GM12872 (cell line): ENCODE results near the gene AGR3.
A peak's percentile ranks its signal among the peaks of the same experiment; 100 is the strongest.

Source experiments
- TF ChIP-seq, protein P1 (sequence below): IDR thresholded peaks from 3 replicates; pipeline ENCODE4 v1.5.1; 2011; ENCODE audit warnings: low read depth, mild to moderate bottlenecking, low read length, moderate library complexity; ENCODE audit not compliant: insufficient read depth

The AGR3 gene

DNA sequence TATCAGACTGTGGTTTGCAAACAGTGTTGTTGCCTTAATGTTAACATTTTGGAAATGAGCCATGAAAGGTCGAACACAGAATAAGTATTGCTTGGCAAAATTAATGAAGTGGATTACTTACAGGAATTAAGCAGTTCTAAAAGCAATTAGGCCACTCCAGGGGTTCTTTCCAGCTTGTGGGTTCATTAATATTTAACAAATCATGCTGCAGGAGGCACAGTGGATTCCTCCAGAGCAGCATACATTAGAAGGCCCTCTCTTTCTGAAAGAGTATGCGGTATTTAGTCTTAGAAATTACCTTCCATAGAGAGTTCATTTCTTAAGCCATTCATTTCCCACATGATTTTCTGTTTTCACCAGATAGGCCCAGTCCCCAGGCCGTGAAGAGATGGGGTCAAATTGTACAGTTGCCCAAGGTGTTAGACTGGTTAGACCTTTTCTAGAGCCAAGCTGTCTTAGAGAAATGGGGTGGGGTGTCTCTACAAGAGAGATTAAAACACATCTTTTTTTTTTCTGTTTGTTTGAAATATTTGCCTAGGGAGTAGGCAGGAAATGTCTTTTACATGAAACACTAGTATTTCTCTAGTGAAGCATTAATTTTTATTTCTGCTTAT lies 40.0 kb upstream of the AGR3 start:
- TF ChIP-seq, protein P1, sequence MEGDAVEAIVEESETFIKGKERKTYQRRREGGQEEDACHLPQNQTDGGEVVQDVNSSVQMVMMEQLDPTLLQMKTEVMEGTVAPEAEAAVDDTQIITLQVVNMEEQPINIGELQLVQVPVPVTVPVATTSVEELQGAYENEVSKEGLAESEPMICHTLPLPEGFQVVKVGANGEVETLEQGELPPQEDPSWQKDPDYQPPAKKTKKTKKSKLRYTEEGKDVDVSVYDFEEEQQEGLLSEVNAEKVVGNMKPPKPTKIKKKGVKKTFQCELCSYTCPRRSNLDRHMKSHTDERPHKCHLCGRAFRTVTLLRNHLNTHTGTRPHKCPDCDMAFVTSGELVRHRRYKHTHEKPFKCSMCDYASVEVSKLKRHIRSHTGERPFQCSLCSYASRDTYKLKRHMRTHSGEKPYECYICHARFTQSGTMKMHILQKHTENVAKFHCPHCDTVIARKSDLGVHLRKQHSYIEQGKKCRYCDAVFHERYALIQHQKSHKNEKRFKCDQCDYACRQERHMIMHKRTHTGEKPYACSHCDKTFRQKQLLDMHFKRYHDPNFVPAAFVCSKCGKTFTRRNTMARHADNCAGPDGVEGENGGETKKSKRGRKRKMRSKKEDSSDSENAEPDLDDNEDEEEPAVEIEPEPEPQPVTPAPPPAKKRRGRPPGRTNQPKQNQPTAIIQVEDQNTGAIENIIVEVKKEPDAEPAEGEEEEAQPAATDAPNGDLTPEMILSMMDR = no peak

DNA sequence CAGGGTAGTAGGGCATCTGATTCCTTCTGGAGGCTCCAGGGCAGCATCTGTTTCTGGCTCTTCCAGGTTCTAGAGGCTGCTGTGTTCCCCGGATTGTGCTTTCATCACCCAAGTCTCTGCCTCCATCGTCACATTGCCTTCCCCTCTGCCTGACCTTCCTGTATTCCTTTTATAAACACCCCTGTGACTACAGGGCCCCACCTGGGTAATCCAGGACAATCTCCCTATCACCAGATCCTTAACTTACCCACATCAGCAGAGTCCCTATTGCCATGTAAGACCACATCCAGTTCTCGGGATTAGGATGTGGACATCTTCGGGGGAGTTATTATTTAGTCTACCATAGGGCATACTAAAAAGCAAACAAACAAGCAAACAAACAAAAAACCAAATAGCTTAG lies 39.4 kb upstream of the AGR3 start:
- TF ChIP-seq, protein P1 = no peak

DNA sequence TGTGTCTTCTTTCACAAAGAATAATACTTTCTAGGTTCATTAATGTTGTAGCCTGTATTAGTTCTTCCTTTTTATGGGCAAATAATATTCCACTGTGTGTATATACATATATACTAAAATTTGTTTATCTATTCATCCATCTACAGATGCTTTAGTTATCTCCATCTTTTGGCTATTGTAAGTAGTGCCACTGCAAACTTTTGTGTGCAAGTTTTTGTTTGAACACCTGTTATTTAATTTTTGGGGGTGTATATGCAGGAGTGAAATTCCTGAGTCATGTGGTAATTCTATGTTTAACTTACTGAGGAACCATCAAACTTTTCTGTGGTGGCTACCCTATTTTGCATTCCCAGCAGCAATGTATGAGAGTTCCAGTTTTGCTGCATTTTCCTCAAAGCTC lies 37.7 kb upstream of the AGR3 start:
- TF ChIP-seq, protein P1 = no peak

DNA sequence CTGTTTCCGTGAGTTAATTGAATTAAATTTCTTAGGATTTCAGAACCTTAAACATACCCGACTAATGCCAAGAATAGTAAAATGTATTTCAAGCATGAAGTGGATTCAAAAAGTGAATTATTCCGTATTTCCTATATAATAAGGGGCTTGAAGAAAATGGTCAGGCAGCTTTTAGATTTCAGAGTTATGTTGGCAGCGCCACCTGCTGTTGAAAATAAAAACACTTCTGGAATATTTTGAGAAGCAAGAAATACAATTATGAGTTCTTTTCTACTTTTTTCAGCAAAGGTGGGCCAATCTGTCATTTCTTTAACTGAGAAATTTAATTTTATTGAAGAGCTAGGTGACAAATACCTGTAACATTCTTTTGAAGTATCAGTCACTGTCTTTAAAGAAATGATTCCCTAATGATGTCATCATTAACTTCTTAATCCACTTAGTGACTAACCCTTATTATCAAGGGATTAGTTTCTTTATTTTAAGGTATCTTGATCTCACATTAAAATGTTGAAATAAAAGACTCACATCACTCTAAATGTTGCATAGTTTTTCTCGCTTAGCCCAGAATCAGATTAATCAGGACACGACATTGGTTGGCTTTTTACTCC lies 36.6 kb upstream of the AGR3 start:
- TF ChIP-seq, protein P1 = peak; percentile 55; the same call in 2 of the 3 replicates

DNA sequence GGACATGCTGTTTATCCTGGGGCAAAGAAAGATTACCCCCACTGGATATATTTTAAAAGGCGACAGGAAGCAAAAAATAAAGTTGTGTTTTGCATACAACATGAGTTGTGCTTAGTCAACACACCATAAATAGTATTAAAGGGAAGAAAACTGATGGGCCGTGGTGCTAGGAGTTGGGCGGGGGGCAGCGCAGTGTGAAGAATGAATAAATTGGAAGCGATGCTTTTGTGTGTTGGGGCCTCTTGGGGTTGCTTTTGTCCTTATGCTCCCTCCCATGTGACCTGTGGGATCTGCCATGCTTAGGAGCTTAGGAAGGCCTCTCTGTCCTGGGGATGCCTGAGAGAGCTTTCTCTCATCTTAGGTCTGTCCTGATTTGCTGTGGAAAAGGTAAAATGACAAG lies 35.0 kb upstream of the AGR3 start:
- TF ChIP-seq, protein P1 = no peak

DNA sequence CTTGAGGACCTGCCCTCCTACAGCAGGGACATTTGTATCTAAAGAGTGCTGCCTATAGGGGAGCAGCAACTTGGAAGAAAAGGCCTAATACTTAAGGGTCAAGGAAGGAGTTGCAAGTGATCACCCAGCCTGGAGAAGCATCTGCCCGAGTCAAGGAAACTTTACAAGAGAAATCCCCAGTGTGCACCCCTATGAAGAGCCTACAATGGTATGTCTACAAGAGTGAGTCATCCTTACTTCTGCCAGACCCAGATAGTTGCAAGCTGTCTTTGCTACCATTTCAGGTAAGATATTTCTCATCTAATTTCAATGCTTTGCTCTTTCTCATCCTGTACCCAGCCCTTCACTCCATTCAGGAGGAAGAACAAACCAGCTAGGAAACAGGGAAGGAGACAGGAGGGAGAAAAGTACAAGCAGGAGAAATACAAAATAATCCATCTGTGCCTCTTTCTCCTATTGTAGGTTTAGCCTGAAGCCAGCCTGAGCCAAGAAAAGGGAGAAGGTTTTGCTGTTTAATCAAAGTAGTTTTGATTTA lies 34.4 kb upstream of the AGR3 start:
- TF ChIP-seq, protein P1 = no peak

DNA sequence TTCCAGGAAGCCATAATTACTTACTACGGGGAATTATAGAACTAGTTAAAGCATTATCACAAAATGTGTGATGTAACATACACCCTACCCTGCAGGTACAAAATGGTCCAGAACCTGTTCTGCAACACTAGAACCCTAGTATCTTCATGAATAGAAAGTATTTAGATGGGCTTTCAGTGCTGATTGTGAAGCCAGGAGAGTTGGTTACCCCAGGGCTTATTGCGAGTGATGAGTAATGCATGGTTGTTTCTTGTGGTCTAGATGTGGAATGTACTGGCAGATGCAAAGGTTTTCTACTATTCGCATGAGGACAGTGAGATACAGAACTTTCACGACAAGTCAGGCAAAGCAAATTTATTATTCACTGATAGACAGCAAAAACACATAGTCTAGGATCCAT lies 33.6 kb upstream of the AGR3 start:
- TF ChIP-seq, protein P1 = no peak
